ENCODE data around the gene RNF220.

GRCh38 chr1:44631647-44632539, 226.8 kb downstream of the RNF220 start:
- peak; percentile 78 for TF ChIP-seq TAF1 (IDR thresholded peaks at IDR 0.05; ENCODE audit: borderline replicate concordance, low read depth, low read length)
- TF ChIP-seq CTCF (IDR thresholded peaks at IDR 0.05): no peak
- no peak; a peak in 1 of 4 replicates for TF ChIP-seq EP300 (IDR thresholded peaks at IDR 0.05; ENCODE audit: borderline replicate concordance in 1 of 2, low read depth in 1 of 2, low read length in 1 of 2)
- no peak for TF ChIP-seq TEAD4 (IDR thresholded peaks at IDR 0.05; ENCODE audit: borderline replicate concordance, insufficient read depth)
- no peak for TF ChIP-seq SMC3 (IDR thresholded peaks at IDR 0.05; ENCODE audit: low read depth, low read length)

All from SK-N-SH (cell line).